ENCODE results near the gene DSC2.
"Not testable (repeated sequence)": the region's sequence is repeated elsewhere in the genome, so short reads cannot be mapped to it uniquely, and the experiment has no call there.

The DSC2 gene

DNA sequence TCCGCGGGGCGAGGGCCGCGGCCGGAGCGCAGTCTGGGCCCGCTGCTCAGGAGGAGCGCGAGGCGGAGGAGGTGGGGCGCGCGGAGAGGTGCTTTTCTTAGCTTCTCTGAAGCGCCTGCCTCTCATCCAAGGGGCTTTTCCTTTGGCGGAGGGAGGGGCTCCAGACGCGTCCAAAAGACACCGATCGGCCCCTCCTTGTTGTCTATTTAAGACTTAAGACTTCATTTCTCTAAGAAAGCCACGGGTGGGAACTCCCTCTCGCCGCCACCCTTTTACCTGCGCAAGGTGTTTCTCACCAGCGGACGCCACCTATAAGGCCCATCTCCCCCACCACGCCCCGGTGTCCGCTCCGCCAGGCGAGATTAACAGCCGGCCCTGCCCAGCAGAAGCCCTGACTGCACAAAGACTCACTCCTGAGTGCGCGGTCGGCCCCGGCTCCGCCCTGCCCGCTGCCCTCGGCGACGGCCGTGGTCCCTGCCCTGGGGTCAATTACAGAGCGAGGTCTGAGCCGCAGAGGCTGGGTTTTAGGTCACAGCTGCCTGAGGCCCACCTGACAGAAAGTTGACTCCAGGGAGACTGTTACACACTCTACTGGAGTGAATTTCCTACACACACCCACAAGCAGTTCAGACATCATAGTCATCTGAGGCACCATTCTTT, at the start of gene DSC2:
TSS of gene DSC2 (minus strand) at position 397 of the 660 bp plus-strand sequence. CDS start 450 bp downstream, outside the sequence.
- no peak for DNase-seq (ENCODE audit: low read depth in 1 of 2, low spot score in 1 of 2)

DNA sequence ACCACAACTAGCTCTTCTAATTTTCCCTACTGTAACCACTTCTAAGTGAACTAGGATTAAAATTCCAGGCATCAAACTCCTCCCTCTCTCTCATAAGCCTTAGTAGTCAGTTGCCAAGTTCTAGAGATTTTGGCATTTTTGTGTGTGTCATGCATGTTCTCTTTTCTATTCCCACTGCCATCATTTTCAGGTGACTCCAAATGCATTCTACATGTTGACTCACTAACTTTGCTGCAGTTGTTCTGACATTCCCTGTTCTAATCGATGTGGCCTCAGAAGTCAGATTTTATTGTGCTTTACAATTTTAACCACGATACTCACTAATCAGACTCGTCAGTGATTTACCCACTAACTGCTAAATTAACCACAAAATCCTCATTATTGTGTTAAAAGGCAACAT, 47.1 kb upstream of the DSC2 start:
- no peak for DNase-seq (ENCODE audit: low read depth in 1 of 2, low spot score in 1 of 2)

DNA sequence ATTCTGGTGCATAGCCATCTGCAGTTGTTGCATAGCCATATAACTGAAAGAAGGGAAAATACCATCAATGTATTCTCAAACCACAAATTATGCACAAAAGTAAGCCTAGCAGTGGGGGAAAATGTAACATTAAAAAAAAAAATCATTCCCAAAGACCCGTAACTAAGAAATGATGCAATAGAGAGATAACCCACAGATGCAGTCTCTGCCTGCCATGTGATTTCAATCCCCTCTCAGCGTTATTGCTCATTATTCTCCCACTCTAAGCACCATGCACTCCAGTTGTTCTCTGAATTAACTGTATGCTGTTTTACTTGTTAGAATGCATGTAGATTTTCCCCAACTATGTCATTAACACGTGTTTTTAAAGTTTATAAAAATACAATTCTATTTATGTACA, 46.4 kb upstream of the DSC2 start:
- DNase-seq (ENCODE audit: low read depth in 1 of 2, low spot score in 1 of 2) = no peak

DNA sequence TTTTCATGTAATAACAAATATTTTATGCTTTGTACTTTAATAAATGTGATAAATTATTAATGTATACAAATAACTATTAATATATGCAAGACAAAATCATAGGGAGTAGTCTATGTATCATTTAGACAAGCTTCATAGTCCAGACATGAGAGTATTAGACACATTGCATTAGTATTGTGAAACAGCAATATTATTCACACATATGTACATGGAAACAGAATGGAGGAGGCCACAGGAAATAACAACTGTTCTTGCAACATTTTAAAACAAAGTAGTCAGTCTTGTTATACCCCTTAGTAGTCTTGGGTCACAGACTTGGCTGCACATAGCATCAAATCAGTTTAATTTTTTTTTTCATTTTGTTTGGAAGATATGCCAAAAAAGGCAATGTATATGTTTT, 44.6 kb upstream of the DSC2 start:
- no peak for DNase-seq (ENCODE audit: low read depth in 1 of 2, low spot score in 1 of 2)

DNA sequence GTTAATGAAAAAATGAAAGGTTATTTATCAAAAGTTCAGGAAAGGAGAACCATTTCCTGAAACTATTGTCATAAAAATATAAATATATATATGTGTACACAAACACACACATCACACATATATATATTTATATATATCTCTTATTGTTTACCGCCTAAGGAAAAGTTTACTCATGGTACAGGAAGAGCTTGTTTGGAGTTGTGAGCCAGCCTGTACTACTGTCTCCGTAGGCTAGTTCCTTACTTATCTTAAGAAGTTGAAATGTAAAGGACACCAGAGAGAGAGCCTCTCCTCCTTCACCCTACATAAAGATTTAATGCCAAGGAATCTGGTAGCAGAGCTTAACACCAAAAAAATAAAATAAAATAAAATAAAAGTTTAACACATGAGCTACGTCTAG, 40.8 kb upstream of the DSC2 start:
- no peak for DNase-seq (ENCODE audit: low read depth in 1 of 2, low spot score in 1 of 2)

DNA sequence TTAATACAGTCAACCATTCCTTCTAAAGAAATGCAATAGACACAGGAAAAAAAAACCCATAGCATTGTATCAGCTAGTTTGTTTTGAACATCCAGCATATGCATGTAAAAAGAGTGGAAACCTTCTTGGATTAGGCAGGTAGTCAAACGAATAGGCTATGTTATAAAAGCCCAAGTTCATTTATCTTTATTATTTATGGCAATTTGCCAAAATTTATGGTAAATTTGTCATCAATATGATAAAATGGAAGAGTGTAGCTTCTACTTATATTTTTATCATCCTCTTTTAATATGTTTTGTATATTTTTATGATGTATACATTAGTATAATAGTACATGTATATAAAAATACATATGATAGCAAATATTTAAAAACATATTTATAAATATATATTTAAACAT, 36.5 kb upstream of the DSC2 start:
- DNase-seq (ENCODE audit: low read depth in 1 of 2, low spot score in 1 of 2) = no peak

DNA sequence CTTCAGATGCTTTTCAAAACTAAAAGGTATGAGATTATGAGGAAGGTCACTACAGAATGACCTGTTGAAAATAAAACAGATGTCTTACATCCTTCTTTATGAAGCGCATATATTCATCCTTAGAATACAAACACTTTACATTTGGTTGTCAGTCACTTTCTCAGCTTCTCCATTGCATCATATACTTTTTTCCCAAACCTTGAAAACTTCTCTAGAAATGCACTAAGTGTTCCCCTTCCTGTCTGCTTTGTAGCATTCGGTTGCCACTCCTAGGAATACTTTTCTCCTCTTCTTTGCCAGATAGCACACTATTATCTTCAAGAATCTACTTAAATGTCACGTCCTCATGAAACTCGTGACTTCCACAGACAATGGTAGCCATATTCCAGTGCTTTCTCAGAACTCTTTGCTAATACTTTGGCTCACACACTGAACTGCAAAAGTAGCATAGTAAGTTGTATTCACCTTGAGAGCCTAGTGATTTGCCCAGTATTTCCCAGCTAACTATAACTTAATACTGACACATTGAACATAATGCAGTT, 32.8 kb upstream of the DSC2 start:
- no peak for DNase-seq (ENCODE audit: low read depth in 1 of 2, low spot score in 1 of 2)

DNA sequence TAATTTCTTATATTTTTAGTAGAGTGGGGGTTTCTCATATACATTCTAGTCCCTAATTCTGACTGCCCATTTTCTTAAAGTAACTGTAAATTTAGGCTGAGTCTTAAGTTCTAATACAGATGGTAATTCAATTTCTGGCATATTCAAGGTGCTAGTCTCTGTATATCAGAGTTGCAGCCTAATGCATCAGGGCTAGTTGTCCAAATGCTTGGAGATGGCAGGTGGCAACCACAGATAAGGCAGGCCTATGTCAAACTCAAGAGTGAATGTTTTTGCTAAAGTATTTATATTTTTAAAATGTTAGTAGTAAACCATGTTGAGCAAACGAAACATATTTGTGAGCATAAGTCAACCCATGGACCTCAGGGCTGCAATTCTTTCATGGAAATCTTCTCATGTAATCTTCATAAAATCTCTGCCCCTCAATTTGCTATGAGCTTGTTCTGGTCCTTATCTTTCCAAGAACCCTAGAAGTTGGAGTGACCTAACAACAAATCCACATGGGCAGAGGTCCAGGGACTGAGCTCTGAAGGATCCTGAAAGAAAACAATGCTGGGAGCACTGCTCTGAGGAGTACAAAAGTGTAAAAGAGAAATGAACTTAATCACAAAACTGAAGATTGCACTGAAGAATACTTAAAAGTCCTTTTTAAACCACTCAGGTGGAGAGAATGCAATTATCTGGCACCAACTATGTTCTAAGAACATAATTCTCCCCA, 27.3 kb upstream of the DSC2 start:
- no peak for DNase-seq (ENCODE audit: low read depth in 1 of 2, low spot score in 1 of 2)

DNA sequence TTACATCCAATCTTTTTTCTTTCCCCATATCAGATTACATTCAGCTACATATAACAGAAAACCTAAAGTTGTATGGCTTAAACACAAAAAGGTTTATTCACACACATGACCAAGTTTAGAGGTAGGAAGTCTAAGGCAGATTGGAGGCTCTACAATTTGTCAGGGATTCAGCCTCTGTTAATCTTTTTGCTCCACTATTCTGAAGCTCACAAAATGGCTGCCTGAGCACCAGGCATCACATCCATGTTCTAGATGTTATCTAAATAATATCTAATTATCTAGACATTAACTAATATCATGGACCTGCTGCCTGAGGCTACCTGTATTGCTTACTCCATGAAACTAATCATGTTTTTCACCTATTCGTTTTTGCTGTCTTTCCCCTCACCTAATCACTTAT, 23.7 kb upstream of the DSC2 start:
- no peak for DNase-seq (ENCODE audit: low read depth in 1 of 2, low spot score in 1 of 2)

DNA sequence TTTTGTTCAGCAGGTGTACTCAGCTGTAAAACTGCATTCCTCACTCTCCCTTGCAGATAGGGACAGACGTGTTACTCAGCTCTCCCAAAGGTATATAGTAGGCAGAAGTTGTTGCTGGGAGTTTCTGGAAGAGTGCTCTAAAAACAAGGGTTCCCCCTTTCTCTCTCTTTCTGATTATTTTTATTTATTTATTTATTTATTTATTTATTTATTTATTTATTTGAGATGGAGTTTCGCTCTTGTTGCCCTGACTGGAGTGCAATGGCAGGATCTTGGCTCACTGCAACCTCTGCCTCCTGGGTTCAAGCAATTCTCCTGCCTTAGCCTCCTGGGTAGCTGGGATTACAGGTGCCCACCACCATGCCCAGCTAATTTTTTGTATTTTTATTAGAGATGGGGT, 20.9 kb upstream of the DSC2 start:
- DNase-seq (ENCODE audit: low read depth in 1 of 2, low spot score in 1 of 2) = not testable (repeated sequence)

DNA sequence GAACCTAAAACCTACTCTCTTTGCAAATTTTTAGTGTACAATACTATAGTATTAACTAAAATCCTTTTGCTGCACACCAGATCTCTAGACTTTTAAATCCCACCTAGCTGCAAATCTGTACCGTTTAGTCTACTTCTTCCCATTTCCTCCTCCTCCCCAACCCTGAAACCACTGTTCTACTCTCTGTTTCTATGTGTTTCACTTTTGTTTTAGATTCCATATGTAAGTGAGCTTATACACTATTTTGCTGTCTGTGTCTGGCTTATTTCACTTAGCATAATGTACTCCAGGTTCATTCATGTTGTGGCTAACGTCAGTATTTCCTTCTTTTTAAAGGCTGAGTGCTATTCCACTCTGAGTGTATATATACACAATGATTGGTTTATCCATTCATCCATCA, 18.4 kb upstream of the DSC2 start:
- no peak for DNase-seq (ENCODE audit: low read depth in 1 of 2, low spot score in 1 of 2)

DNA sequence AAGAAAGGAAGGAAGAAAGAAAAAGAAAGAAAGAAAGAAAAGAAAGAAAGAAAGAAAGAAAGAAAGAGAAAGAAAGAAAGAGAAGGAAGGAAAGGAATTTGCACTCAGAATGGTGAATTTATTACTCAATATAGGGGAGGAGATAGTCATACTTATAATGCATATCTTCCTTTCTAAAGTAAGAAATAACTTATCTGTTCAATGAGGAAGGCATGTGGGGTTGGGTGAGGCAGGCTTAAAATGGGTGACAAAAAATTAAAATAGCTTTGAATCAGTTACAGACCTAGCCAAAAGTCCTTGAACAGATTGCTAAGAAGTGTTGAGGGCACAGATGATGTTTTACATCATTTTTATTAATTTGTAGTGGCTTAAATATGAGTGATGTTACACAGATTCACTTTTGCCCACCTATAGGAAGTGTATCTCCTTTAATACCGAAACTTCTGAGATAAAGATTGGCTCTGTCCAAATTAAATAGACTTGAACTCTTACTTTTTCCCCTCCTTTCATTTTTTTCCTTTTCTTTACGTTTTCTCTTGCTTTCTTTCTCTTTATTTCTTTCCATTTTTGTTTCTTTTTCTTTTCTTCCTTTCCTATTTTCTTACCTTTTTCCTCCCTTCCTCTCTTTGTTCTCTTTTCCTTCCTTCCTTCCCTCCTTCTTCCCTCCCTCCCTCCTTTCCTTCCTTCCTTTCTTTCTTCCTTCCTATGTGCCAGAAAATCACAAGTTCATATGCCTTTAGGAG, 14.8 kb upstream of the DSC2 start:
- no peak for DNase-seq (ENCODE audit: low read depth in 1 of 2, low spot score in 1 of 2)

DNA sequence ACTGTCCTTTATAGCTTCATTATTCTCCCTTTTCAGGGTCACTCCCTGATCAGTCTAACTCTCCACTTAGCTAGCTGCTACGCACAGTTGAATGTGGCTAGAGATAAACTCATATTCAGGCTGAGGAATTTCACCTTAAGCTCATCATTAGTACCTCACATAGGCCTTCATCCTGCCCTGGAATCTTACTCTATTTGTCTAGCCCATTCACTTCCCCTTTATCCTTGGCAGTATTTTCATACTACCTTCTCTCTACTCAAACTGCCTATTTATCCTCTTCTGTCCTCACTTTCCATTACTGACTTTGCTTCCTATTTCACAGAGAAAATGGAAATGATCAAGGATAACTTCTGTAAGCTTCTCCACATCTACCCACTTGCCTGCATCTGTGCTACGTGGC, 10.6 kb upstream of the DSC2 start:
- DNase-seq (ENCODE audit: low read depth in 1 of 2, low spot score in 1 of 2) = no peak

DNA sequence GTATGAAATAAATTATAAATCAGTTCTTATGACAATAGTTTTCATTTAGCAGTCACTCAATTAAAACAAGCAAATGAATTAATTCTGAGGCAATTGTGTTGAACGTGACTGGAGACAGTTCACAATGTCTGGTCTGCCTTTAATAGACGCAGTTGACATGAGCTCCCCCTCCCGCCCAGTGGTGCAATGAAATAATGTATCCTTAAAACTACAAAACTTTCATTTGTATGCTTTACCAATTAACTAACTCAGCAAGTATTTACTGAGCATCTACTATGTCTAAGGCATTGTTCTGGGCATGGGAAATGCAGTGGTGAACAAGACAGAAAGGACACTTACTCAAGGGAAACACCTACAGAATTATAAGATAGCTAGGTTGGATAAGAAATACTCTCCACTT, 3.5 kb upstream of the DSC2 start:
- DNase-seq (ENCODE audit: low read depth in 1 of 2, low spot score in 1 of 2) = no peak

DNA sequence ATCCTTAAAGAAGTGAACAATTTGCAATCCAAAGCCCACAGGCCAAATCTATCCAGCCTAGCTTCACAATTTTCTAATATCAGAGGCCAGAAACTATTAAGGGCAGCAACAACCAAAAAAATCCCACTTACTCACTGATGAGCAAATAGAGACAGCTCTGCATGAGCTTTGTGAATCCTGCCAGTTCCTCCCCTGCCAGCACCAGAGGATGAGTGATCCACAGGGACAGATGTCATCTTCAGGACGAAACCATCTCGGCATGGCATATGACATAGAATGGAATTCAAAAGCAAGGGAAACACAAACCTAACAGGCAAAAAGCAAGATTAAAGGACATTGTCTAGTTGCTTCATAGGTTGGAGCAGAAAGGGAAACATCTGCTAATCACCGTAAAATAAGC, 2.2 kb upstream of the DSC2 start:
- DNase-seq (ENCODE audit: low read depth in 1 of 2, low spot score in 1 of 2) = no peak

DNA sequence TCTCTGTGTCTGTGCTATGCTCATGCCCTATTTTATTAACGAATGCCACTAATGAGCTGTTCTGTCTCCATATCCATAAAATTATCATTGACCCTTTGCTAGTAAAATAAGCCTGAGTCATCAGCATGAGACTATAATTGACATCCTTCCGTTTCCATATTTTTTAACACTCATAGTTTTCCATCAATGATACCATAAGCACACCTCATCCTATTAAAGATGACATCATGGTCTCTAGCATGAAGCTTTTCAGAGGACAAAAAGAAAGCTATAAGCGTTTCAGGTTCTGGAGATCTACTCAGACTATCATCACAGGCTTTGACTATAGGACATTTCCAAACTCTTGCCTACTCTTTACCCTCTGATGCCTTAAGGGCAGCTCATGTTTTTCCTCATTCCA, 1.2 kb upstream of the DSC2 start:
- no peak for DNase-seq (ENCODE audit: low read depth in 1 of 2, low spot score in 1 of 2)

DNA sequence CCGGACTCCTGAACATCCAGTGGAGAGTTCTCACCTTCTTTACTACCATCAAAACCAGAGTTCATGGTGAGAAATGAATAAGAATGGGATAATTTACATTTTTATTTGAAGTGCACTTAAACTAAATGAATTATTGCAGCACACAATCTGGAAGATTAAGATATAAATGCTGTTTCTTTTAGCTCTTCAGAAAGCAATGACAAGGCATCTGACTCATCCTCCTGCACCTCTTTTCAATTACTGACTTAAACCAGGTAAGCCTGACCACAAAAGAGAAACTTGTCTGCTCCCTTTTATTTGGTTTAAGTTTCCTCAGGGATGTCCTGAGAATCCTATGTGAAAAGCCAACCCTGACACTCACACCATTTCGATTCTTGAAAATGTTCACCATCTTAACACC, 720 bp upstream of the DSC2 start:
- no peak for DNase-seq (ENCODE audit: low read depth in 1 of 2, low spot score in 1 of 2)

DNA sequence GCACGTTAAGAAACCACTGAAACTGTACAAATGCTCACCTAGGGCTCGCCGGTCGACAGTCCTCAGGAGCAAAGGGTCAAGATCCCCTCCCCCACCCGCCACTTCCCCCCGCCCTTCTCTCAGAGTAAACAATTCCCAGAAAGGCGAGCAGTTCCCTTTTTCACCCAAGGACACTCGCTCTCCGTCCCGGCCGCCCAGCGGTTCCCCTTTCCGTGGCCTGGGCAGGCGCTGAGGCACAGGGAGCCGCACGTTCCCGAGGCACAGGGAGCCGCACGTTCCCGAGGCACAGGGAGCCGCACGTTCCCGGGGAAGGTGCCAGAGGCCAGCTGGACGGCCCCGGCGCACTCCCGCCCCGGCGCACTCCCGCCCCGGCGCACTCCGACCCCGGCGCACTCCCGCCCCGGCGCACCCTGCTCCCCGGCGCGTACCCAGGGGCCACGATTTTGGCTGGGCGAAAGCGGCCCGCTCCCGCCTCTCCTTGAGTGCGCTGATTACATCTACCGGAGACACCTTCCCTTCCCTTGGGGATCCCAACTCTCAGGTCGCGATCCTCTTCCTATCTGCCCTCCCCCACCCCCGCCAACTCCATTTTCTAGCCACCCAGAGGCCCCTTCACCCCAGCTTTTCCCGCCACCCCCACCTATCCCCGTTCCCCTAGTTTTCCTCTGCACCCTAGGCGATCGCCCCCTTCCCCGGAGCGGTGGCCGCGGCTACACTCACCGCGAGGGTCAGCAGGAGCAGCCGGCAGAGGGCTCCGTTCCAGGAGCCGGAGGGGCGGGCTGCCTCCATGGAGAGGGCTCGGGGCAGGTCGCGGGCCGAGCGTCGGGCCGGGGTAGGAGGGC, 817 bp downstream of the DSC2 start:
- no peak for DNase-seq (ENCODE audit: low read depth in 1 of 2, low spot score in 1 of 2)

DNA sequence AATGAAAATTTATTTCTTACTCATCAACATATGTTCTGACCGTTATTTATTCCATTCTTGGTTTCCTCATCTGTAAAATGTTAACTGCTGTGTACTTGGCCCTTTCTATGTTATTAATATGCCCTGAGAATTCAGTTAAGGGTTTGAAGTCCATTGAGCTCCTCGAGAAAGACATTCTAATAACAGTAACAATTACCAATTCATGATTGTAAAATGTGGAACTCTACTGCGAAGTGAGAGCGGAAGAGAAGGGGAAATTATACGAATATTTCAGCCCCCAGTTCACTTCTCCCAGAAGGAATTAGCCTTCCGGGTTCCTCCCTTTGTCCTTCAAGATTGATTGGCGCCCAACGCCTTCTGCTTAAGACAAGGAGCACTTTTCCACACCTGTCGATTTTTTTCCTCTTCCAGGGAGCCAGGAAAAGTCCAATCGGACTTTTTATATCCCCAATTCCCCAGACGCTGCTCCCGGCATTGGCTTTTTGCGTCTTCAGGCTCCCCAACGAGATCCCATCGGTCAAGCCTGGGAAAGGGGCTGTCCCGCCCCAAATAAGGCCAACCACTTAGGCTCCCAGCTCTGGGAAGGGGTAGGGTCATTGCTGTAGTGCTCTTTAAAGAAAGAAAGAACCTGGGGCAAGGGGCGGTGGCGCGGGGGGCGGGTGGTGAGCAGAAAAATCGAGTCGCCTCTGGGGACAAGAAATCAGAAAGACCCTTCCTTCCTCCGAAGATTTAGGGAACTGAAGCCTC, 1.6 kb downstream of the DSC2 start:
- DNase-seq (ENCODE audit: low read depth in 1 of 2, low spot score in 1 of 2) = no peak

DNA sequence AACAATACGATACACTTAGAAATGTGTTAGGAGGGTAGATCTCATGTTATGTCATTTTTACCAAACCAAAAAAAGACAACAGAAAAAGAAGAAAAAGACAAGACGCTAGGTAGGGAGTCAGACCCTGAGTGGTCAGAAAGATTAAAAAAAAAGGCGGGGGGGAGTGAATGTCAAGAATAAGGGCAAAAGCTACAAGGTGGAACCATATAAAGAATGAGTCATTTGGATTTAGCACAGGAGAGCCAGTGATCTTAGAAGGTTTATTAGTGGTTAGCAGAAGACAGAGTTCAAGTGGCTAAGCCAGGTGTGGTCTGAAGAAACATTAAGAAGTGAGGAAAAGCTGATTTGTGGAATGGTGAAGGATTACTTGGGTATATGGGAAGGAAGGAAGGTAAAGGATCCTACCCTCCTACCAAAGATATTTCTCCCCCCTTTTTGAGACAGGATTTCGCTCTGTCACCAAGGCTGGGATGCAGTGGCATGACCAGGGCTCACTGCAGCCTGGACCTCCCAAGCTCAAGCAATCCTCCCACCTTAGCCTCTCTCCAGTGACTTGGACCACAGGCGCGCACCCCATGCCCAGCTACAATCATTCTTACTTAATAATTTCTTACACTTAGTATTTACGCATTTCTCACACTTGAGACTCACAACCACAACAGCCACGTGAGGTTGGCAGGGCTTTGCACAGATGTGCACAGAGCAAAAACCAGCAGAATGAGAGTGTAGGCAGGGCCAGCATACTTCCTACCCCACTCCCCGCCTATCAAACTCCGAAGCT, 2.6 kb downstream of the DSC2 start:
- DNase-seq (ENCODE audit: low read depth in 1 of 2, low spot score in 1 of 2) = no peak

All from activated T-helper 1 cell treated with anti-CD3 and anti-CD28 coated beads, Interleukin-2, amount 50 U/mL, for 16 hours (primary cell).